ENCODE data around the gene FEZF2.

FEZF2 gene

DNA sequence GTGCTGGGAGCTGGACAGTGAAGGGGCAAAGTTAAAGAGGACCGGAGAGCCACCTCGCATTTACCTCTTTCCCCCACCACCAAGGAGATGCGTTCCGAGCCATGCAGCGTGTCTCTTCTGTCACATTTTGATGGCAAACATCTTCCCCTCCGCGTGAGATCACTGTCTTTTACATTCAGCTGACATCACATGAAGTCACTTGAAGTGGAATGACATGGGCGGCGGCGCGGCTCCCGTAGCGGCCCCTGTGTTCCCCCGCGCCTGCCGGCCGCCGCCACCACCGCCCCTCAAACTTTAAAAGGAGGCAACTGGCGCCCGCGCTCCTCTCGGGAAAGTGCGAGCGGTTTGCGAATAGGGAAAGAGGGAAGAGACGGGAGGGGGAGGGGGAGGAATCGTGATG lies at the start of gene FEZF2:
Gene FEZF2 (minus strand): TSS at position 336 of the 400 bp plus-strand sequence. CDS start 682 bp downstream, outside the sequence.
- no peak for DNase-seq

DNA sequence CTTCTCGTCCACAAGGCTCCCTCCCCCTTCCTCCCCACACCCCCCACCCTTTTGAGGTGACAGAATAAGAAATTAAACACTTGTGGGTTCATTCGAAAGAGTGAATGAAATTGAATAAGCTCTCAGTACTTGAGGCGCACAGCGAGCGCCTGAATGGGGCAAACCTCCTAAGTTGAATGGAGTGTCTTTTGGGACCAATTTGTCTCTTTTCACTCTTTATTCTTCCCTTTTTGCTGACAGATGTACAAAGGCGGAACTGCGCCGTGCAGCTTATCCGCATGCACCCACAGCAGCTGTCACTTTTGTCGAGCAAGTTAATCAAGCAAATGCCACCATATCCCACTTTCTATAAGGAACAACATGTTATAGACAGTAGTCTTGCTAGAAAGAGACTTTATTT lies 47.9 kb upstream of the FEZF2 start:
- DNase-seq, result no peak

DNA sequence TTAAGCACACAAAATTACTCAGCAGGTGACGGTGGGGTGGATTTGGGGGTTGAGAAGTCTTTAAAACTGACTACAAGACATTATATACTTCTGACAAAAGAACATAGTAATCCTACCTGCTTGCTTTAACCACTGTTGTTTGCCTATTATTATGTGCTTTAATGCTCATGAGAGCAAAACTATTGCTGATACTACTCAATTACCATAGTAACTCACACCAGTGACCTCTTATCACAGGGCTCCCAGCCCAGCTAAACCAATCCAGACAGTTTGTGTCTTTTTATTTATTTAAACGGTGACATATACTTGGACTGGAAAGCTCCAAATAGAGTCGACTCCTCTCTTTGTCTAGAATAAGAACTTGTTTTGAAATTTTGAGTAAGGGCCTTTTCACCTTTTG lies 42.8 kb upstream of the FEZF2 start:
- DNase-seq, result no peak

DNA sequence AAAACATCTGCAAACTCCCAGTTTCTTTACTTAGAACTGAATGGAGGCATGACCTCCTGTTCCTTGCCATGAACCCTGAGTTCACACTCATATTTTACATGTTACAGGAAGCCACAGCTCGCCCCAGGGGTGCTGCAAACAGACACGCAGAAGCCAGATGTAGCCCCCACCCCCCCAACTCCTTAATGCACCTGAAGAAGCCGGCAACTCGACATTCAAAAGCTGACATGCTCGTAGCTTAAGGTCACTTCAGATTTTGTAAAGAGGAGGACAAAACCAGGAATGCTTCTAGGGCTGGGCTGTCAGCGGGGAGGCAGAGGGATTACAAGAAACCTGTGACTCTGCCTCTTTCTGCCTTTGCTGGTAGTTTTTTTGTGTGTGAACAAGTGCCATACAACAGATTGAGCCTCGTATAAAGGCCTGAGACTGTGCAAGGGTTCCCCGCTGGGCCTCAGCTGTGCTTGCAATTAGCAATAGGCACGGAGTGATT lies 42.0 kb upstream of the FEZF2 start:
- DNase-seq, result no peak

DNA sequence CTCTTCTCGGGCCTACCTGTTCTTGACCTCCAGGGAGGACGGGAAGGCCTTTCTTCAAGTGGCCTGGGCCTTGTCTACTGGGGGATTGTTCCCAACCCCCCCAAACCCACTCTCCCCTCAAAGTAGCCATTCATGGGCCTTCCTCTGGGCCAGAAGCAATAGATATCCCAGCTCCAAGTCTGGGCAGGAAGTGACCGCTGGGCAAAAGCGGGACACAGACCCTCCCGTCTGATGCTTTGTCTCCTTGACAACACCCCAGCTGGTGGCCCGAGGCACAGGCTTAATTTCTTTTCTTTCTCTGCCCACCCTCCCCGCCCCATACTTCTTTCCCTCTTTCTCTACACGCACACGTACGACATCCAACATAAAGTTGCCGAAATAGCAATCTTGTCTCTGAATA lies 41.4 kb upstream of the FEZF2 start:
- DNase-seq, result no peak

DNA sequence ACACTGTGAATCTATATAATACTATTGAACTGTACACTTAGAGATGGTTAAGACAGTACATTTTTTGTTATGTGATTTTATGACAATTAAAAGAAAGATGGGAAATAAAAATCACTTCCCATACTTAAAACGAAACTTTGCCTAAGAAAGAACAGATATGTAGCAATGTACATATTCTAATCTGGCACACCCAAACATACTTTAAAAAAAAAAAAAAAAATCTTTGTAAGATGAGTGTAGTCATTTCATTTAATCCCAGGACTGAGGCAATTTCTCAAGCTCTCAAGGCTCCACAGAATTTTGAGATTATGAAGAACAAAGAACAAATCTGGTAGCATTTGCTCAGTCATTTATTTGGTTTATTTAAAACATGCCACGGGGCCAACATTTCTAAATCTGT lies 40.3 kb upstream of the FEZF2 start:
- no peak for DNase-seq

DNA sequence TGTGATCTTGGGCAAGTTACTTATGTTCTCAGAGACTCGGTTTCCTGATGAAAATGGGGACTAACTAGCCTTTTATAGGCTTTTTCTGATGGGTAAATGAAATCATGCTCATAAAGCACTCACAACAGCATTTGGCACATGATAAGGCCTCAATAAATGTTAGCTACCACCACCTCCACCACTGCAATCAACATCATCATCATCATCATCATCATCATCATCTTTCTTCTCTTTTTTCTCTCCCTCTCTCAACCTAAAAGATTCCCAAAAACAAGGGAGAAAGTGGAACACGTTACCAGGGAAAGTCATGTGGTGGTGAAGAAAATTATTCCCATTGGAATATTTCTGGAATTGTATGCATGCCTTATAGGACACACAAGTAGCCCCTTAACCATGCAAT lies 33.6 kb upstream of the FEZF2 start:
- DNase-seq, result no peak

DNA sequence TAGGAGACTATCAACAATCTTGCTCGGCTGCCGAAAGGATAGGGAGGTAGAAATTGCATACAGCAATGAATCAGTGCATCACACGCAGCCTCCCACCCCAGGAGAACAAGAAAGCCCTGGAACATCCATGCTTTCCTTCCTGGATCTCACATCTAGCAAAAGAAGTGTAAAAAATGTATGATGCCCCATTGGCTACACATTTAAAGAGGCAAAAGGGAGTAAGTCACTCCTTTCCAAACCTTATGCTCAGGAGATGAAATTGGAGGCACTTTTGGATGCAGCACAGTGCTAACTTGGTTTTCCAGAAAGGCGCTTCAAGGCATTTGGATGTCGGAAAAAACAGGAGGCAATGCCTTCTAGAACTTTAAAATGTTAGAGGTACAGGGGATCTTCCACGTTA lies 32.2 kb upstream of the FEZF2 start:
- no peak for DNase-seq

DNA sequence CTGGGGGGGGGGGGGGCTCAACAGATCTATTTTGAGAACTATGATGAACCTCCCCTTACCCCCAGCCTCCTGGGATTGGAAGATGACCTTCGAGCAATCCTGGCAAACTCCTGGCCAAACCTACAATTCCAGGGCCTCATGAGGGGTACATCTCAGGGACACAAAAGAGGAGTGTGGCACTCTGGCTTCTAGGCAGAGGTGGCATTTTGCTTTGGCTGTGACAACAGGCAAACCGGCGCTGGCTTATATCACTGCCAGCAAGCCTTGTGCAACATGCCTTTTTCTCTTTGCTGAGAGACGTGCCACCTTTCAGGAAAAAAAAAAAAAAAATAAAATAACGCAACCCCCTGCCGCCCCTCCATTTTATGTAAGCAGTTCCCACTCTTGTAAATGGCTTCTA lies 31.8 kb upstream of the FEZF2 start:
- no peak for DNase-seq

DNA sequence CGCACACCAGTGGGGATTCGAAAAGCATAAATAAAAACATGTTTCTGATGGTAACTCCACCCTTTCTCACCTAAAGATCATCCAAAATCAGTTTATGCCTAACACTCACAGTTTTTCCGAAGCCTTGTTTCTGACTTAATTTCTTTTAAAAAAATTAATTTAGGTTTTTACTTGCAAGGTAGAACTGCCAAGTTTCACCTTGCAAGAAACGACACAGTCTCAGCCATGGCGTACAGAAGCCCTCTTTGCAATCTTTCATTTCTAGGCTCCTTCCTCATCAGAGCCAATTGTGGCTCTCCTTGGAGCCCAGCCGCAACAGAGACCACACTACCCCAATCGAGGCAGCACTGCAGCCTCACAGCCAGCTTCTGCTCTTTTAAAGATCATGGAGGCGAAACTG lies 31.0 kb upstream of the FEZF2 start:
- DNase-seq, result no peak

DNA sequence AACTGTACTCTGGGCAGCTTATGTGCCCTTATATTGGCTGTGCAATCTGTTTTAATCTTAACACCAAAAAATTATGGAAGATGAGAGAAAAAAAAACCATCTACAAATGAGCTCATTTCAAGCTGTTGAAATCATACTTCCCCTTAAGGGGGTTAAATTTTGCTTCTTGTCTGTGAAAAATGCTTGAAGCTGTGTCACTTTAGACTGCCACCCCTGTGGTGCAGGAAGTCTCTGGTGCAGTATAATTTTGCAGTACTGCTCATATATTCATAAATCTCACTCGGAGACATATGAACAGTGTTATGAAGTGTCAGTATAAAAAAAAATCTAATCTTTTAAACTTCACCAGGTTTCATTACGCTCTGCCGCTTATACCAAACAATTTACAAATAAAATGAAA lies 30.4 kb upstream of the FEZF2 start:
- DNase-seq, result no peak

DNA sequence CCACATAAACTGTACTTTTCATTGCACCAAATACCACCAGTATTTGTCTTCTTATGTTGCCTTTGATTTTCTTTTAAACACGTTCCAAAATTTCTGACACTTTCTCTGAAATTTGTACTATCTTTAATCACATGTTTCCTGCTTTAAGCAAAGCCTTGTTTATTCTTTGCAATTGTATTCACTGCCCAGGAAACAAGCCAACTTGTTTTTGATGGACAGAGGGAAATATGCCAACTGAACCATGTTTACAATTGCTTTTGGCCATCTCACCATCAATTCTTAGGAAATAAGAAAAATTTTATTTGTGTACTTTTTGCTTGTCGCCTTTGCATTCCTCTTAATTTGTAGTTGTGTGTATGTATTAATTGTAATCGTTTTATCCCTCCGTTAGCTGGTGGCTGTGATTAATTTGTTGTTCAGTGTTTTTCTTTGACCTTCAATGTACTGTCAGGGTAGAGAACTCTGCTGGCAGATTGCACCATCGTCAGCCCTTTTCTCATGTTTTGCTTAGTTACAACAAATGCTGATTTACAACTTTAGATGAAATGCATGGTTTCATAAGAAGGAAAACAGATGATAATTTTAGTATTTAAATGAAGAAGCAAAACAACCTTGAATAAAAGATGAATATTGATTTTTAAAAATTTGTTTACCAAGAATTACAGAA lies 19.4 kb upstream of the FEZF2 start:
- no peak for DNase-seq

DNA sequence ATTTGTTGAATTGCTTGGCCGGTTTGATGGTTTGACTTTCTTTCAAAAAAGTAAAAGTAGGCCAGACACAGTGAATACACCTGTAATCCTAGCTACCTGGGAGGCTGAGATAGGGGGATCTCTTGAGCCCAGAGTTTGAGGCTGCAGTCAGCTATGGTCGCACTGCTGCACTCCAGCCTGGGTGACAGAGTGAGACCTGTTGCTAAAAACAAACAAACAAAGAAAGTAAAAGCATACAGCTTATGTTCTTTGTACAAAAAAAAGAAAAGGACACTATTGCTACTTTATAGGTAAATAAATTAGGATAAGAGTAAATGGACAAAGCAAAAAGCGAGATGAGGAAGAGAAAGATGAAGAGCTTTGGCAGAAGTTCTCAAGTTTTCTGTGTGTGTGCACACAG lies 13.9 kb upstream of the FEZF2 start:
- no peak for DNase-seq

DNA sequence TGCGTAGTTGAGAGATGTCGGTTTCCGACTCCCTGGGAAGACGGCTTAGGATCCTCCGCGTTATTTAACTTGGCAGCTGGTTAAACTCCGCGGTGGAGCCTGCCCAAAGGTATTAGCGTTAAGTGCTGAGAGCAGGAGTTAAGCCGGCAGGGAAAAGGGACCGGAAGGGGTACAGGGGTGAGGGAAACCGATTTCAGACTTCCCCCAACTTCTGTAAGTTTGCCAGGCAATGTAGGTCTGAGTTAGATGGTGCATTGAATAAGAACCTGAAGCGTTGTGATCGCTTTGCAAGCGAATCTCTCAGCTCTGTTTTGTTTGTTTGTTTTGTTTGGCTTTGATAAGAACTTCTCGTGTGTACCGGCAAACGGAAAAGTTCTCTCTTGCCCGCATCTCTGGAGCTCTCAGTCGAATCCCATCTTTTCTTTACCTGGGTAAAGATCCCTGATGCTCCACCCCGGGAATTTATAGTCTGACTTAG lies 6.0 kb upstream of the FEZF2 start:
- DNase-seq, result no peak

DNA sequence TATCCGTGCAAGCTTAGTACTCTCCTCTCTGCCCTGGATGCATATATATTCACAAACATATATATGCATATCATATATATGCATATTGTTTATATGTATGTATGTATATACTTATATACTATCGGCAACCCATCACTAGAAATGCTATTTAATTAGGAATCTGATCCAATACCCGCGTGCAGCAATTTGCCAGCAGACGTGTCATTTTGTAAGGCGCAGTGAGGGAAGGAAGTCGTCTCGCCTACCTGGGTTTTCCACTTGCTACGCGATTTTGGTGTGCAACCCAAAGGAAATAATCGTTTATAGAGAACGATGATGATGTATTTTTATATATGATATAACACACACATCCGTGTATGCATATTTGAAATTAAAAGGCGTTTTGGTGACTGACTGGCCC lies 5.6 kb upstream of the FEZF2 start:
- DNase-seq, result no peak

DNA sequence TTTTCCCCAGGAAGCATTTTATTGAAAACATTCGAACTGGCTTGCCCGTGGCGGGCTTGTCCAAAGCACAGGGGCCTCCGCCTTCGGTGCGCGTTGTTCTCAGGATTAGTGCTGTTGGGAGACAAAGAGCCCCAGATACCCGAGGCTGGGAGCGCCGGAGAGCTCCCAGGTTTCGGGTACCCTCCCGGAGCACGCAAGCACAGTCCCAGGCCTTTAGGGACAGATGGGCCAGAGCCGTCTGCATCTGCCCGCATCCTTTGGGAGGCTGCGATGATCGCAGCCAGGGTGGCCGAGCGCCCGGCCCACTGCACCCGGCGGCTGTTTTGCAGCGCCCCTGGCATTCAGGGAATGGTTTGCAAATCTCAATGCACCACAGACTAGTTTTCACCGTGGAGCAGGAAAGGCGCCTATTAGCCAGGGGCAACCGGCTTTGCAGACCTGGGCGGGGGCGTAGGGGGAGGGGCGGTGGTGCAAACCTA lies 5.0 kb upstream of the FEZF2 start:
- no peak for DNase-seq

DNA sequence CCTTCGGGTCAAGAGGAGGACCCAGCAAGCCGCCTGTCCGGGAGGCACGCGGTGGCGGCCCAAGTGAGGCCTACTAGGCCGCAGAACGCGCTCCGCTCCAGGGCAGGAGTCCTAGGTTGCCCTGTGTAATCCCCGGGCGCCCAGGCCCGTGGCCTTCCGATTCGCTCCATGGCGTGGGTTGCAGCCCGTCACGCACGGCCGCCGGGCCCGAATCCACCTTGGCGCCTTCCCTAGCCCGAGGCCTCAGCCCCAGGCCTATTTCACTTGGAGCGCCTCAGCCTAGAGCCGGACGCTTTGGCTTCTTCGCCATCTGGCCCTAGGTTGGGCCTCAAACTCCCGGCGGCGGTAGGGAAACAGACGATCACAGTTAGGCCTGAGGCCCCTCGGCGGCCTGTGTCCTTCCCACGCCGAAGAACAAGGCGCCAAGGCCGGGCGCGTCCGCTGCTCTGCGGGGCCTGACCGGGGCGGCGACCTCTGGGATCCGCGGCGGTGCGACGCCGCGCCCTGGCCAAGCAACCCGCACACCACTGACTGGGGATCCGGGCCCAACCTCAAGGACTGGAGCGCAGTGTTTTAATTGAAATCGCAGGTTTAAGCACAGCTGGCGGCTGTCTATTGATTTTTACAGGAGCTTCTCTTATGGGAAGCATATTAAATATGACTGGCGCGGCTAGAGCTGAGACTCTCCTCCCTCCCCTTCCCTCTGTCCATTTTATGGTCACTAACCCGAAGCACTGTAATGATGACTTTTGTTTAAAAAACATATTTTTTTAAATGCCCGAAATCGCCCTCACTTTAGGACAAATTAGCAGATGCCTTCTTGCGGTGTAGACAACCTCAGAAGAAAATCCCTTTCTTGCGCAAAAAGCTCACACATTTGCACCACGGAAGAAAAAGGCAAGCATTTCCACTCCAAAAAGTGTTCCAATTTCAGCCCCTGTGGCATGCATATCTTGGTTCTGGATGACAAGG lies 3.8 kb upstream of the FEZF2 start:
- DNase-seq, result no peak

DNA sequence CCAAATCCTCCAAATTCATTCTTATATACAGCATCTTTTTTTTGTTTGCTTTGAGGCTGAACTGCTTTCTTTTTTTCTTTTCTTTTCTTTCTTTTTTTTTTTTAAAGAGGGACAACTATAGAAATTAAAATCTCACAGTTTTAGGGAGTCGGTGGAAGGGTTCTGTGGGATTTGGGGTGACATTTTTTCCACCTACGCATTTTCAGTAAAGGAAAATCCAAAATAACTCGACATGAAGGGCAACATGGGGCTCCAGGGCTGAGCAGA lies 3.0 kb upstream of the FEZF2 start:
- no peak for DNase-seq

DNA sequence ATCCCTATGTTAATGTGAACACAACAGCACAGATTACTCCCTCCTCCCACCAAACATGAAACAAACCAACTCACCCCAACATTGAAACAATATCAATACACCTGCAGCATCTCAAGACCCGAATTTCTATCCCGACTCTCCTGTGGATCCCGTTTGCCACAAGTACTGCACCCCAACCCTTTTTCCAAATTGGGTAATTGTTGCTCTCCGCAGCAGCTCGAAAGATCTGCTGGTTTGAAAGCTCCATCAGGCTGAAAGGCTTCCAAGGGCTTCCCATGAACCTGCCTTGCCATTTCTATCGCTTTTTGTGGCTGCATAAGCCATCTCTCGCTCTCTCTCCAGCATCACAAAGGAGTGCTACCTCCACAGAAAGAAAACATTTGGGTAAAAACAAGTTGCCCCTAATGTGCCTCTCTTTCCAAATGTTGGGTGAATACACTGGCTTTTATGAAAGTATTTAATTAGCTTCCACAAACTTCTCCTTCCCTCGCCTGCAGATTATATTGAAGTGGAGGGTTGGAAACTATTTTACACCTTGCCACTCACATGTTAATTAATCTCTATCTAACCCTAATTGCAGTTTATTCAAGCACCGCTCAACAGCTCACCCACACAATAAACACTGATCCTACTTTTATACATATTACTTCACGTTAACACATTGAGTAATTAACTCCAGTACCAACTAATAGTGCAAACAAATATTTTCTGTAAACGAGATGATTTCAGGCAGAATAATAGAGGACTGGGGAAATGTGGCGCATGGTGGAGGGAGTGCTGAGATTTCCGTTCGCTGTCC lies 2.5 kb upstream of the FEZF2 start:
- no peak for DNase-seq

DNA sequence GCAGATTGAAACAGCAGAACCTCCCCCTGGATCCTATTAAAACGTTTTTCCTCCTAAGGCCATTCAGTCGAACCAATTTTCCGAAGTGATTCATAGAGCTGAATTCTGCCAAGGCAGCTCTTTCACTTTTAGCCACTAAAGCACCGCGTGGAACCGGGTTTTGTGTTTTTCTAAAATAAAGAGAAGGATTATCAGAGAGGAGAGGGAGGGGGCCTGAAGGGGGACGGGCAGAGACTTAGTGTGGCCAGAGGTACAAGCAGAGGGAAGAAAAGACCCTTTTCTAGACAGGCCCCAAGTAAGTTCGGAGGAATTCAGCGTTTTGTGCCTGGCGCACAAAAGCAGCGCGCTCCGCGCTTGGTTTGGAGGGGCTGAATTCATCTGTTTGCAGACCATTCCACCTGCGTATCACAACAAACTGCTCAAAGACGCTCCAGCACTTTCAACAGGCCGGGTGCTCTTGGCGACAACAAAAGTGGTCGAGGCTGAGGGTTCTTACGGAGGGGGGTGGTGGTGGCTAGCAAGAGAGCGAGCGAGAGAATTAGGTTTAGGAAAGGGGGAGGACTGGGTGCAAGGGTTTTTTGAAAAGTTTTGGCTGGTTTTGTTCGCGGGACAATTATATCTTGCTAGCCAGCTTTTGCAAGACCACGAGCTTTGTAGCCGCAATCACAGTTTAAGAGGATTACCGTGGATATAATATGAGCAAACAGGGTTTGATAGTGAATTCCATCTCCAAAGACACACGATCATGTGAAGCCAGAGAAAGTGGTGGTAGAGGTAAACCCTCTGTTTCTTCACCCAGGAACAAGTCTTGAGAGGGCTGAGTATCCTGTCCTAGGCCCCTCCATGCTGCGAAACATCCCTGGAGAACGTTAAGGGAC lies 1.2 kb upstream of the FEZF2 start:
- no peak for DNase-seq

DNA sequence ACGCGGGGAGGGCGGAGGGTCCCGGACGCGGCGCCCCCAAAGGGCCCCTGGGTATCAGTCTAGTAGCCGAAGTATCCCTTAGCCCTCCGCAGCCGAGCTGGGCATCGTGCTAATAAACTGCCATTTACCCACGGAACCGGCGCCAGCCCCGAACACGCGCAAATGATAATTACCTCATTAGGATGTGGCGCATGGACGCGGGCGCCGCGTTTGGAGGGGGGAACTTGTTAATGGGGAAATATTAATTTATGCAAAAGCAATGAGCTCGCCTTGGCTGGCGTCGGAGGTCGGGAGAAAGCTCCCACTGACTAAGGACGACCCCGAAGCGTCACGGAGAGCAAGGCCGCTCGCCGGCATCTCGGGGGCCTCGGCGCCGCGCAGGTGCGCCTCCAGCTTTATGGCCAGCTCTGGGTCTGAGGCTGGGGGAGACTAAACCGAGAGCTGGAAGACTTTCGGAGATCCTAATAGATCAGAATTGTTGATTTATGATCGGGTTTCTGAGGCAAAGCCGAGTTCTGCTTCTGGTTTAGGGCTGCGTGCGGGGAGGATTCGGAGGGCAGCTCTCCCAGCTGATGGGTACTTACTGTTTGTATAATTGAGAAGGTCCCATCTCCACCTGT lies 474 bp upstream of the FEZF2 start:
- no peak for DNase-seq

DNA sequence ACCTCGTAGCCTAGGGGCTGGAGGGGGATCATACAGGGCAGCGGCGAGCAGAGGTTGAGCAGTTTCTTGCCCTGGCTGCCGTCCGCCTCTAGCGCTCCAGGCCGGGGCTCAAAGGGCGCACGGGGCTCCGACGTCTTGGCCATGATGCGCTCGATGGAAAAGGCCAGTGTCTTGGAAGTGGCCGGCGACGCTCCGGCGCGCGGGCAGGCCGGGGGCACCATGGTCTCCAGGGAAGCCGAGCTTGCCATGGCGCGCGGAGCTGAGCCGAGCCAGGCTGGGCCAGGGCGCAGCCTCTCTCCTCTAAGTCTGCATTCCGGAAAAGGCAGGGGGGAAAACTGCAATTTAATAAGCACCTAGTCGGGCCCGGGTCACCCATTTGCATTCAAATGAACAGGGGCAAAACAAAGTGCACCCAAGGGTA lies 719 bp downstream of the FEZF2 start:
- no peak for DNase-seq
